Thoracic aorta endothelial cell (primary cell): Measurements from ENCODE around the gene LMO1. TPM values are rescaled to one million over a fixed set of nuclear protein-coding genes. Genes with fewer than 3 reads are reported as not detected.

Experiments used
- total RNA-seq: library from RNA; depleted of rRNA; stranded (reverse); fragments of >200 nt; gene quantifications from 2 replicates; pipeline ENCODE4 v1.2.3, GENCODE V29; 2012

LMO1 gene
- 0.40 TPM in 1 of 2 replicates, not detected in the other for total RNA-seq

GRCh38 chr11:8263769-8264410, at the start of gene LMO1:
LMO1 (minus strand) TSS chr11:8263878; CDS start chr11:8263362, 516 bp downstream.

Other genes with a start within 250 kb of the LMO1 start
- 2.1 and 13.0 TPM in 2 replicates for gene TUB, start 182.7 kb downstream of the LMO1 start, total RNA-seq
- 0.14 and 0.27 TPM in 2 replicates for gene RIC3, start 94.9 kb downstream of the LMO1 start, total RNA-seq